Measurements from ENCODE around the gene ACTRT2.

The ACTRT2 gene

DNA sequence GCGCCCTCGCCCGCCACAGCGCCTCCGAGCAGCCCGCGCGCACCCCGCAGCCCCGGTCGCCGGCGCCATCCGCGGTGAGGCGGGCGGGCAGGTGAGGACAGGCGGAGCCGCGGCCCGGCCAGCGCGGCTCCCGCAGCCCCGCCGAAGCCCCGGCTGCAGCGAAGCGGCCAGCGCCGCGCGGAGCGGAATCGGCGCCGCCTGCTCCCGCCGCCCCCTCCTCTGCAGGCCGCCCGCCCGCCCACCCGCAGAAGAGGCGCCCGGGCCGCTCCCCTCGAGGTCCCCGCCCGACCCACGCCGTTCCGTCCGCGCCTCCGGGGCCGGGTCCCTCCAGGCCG lies 49.0 kb downstream of the ACTRT2 start:
- DNase-seq, result no peak

DNA sequence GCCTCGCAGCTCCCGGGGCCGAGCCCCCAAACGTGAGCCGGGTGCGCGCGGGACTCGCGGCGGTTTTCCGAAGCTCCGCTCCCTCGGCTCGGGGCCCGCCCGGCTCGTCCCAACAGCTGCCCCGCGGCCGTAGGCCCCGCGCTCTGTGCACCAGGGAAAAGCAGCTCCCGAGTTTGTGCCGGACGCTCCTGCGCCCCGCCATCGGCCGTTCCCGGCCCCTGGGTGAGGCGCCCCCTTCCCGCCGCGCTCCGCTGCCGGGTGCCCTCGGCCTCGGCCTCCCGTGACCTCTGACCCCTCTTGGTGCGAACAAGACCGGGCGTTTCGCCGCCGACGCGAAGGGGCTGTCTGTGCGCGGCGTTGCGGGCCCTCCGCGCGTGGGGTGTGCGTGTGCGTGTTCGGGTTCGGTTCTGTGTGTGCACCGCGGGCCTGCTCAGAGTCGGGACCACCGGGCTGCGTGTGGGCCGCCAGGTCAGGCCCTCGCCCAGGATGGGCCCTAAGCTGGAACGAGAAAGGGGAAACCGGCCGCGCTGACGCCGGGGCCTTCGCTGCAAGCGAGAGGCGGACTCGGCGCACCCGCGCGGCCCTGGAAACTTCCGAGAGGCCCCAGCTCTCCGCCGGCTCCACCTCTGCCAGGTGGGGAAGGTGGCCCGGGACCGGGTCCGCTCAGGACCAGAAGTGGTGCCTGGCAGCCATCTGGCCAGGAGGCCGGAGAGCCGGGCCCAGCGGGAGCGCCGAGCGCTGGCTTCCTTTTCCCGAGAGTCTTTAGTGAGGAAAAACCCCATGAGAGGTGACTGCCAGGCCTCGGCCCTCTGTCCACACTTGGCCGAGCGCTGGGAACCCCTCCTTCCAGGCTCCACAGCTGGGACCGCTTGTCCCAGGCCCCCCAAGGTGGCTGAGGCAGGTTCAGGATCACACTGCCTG lies 49.6 kb downstream of the ACTRT2 start:
- no peak for DNase-seq

DNA sequence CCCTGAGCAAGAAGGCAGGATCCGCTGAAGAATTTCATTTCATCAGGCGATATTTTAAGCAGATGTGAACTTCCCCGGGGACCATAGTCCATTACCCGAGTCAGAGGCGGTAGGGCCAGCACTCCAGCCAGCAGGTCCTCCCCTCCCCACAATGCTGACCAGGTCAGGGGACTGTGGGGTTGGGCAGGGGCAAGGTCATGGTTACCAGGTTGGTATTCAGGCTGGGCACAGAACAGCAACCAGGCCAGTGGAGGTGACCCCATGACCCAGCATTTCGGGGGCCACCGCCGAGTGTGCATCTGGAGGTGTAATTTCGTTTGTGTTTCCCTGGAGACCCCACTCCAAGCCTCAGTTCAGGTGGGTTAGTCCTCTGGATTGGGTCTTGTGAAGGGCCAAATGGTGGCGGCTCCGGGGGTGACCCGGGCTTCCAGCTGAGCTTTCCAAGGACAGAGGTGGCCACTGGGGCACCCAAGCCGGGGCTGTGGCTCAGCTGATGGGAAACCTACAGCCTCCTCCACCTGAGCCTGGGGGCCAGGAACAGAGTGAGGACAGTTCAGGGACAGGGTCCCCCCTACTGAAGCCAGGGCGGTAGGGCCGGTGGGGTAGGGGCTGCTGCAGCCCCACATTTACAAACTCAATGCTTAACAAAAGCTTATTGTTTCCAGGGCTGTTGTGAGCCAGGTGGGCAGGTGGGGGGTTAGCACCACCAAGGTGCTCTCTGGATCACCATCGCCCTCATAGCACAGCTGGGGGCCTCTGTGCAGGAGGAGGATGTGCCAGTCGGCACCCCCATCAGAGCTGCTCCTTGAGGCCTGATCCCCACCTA lies 50.5 kb downstream of the ACTRT2 start:
- DNase-seq, result no peak
